MM.1S (cell line): ENCODE results near the gene PMF1.

Experiments used
- EZH2 ChIP-seq: fragments of 300-600 bp; sonication (generic); optimal IDR thresholded peaks from 2 replicates; pipeline ENCODE3; 2017; ENCODE audit warnings: low read depth, mild to moderate bottlenecking, antibody characterized with exemption, low read length, mixed read lengths
- TF ChIP-seq, protein P1 (sequence below): fragments of 300-600 bp; sonication (generic); IDR thresholded peaks from 2 replicates; pipeline ENCODE4 v1.5.1; 2016; ENCODE audit warnings: antibody characterized with exemption, low read length, mixed read lengths

DNA sequence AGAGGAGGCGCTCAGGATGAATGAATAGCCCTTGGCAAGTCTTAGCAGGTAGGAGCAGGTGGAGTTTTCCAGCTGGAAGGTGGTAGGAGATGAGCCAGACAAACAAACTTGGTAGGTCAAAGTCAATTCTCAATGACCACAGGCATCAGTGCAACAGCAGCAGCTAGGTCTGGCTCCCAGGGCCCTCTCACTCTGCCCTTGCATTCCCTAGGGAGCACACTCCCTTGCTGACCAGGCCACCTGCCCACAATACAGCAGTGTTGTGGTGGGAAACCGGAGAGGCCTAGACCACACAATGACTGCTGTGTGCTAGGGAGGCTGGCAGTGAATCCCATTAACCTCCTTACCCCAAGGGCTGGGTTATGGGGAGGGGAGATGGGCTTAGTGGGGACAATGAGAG lies 48.1 kb downstream of the PMF1 start:
- TF ChIP-seq, protein P1, sequence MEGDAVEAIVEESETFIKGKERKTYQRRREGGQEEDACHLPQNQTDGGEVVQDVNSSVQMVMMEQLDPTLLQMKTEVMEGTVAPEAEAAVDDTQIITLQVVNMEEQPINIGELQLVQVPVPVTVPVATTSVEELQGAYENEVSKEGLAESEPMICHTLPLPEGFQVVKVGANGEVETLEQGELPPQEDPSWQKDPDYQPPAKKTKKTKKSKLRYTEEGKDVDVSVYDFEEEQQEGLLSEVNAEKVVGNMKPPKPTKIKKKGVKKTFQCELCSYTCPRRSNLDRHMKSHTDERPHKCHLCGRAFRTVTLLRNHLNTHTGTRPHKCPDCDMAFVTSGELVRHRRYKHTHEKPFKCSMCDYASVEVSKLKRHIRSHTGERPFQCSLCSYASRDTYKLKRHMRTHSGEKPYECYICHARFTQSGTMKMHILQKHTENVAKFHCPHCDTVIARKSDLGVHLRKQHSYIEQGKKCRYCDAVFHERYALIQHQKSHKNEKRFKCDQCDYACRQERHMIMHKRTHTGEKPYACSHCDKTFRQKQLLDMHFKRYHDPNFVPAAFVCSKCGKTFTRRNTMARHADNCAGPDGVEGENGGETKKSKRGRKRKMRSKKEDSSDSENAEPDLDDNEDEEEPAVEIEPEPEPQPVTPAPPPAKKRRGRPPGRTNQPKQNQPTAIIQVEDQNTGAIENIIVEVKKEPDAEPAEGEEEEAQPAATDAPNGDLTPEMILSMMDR = no peak
- TF ChIP-seq EZH2 = no peak
